ENCODE measurements around the gene TMEM150B.

DNA sequence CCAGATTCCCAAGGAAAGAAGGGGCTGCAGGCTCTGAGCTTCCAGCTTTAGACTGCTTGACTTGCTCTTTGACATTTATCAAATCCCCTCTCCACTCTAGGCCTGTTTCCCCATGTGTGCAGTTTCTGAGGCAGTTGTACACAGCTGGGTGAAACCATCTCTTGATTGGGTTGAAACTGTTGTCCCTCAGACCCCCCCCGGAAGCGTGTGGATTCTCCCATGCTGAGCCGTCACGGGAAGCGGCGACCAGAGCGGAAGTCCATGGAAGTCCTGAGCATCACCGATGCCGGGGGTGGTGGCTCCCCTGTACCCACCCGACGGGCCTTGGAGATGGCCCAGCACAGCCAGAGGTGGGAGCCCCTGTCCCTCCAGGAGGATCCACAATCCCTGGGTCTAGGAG lies 21.7 kb downstream of the TMEM150B start:
- TF ChIP-seq EP300 (IDR thresholded peaks at IDR 0.05) = no peak
- TF ChIP-seq CTCF (IDR thresholded peaks at IDR 0.05) = no peak
- no peak for TF ChIP-seq POLR2A (IDR thresholded peaks at IDR 0.05)
